Measurements from ENCODE around the gene ACADM. TPM values are rescaled to one million over a fixed set of nuclear protein-coding genes. Genes with fewer than 3 reads are reported as not detected.

Gene ACADM
- total and polyA plus RNA-seq, 2 of the 13 experiments (the other 11 are each of a cell fraction or from before 2014, with no cell fraction given) = 43.7 to 92.2 TPM

DNA sequence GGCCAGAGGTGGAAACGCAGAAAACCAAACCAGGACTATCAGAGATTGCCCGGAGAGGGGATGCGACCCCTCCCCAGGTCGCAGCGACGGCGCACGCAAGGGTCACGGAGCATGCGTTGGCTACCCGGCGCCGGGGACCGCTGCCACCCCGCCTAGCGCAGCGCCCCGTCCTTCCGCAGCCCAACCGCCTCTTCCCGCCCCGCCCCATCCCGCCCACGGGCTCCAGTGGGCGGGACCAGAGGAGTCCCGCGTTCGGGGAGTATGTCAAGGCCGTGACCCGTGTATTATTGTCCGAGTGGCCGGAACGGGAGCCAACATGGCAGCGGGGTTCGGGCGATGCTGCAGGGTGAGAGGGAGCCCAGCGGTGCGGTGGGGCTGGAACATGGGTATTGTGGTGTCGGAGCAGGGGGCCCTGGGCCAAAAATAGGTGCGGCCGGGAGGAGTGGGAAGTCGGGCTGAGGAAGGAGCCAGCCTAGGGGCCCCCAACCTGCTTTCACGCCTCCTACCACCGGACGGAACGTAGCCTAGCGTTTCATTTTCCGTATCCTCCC lies at the start of gene ACADM (continued):
- no peak for TF ChIP-seq SP1 (IDR thresholded peaks at IDR 0.05)
- TF ChIP-seq SP1 (CRISPR knock-in tag; IDR thresholded peaks at IDR 0.05) = peak; percentile 83
- no peak for TF ChIP-seq ATF1 (CRISPR knock-in tag; IDR thresholded peaks at IDR 0.05)
- no peak; the same call in 1 of the 2 replicates for TF ChIP-seq FOXP4 (CRISPR knock-in tag; IDR thresholded peaks at IDR 0.05)
- TF ChIP-seq ZNF772 (CRISPR knock-in tag; IDR thresholded peaks at IDR 0.05) = peak; percentile 90
- 0 out of 2 replicates have a peak, but pooled peaks have one; percentile 27 for TF ChIP-seq CHCHD3 (CRISPR knock-in tag; IDR thresholded peaks at IDR 0.05)
- TF ChIP-seq ZNF468 (CRISPR knock-in tag; IDR thresholded peaks at IDR 0.05) = no peak
- peak; percentile 81; the same call in 1 of the 2 replicates for TF ChIP-seq NFKBIZ (CRISPR knock-in tag; IDR thresholded peaks at IDR 0.05)
- no peak for TF ChIP-seq ZNF562 (CRISPR knock-in tag; IDR thresholded peaks at IDR 0.05; ENCODE audit: borderline replicate concordance)
- peak; percentile 37; the same call in 1 of the 2 replicates for TF ChIP-seq FOXO1 (CRISPR knock-in tag; IDR thresholded peaks at IDR 0.05)

DNA sequence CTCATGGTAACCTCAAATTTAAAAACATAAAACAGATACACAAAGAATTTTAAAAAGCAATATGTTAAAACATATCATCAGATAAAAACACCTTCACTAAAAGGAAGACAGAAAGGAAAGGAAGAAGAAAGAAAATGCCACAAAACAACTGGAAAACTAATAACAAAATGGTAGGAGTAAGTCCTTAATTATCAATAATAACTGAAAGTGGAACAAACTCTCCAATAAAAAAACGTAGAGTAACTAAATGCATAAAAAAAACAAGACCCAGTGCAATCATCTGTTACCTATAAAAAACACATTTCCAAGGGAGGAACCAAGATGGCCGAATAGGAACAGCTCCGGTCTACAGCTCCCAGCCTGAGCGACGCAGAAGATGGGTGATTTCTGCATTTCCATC lies 47.1 kb upstream of the ACADM start:
- FAIRE-seq = no peak
- CTCF ChIA-PET (ENCODE audit: low intra/inter-chr PET ratio, low total read pairs) = no interaction called here
- intact Hi-C loops (cut with micrococcal nuclease; ENCODE audit: unreplicated experiment) = loop anchor here (1.0 kb wide), 2 partner anchors 47 to 61 kb away; partner anchors contain the start of gene ACADM

More for the DNA sequence above, 47.1 kb upstream of the ACADM start:
- peak overlapping the region; percentile 60 to 88 (median 71) for H3K4me3 ChIP-seq (replicated peaks in 1 of 3; ENCODE audit: insufficient read depth in 1 of 3, low read depth in 2 of 3, low read length in 3 of 3)
- no peaks in the 10 kb centered on the region for H4K20me1 ChIP-seq (ENCODE audit: insufficient read depth, low read length)
- peaks cover 6% of the 10 kb centered on the region for H3K79me2 ChIP-seq (ENCODE audit: insufficient read depth, low read length)
- H3K4me1 ChIP-seq (ENCODE audit: insufficient read depth, low read length) = peaks cover 29% of the 10 kb centered on the region
- H3K9ac ChIP-seq (ENCODE audit: insufficient read depth, low read depth, low read length) = peak overlapping the region; percentile 74
- DNase-seq (ENCODE audit: low spot score) (no peak), ATAC-seq (0 out of 3 replicates have a peak, but pooled peaks have one; percentile 29)
- POLR2A ChIA-PET = interaction anchor here (1.2 to 1.8 kb wide), 3 partner anchors 9 to 109 kb away, joined by 4 to 8 read pairs (median 6); partner anchors contain the start of genes ACADM and RABGGTB
- TF ChIP-seq ERF (CRISPR knock-in tag; IDR thresholded peaks at IDR 0.05) (no peak), SAP130 (CRISPR knock-in tag; IDR thresholded peaks at IDR 0.05; ENCODE audit: low read depth) (no peak; the same call in 1 of the 2 replicates), ZNF3 (CRISPR knock-in tag; IDR thresholded peaks at IDR 0.05) (no peak), FOXM1 (CRISPR knock-in tag; IDR thresholded peaks at IDR 0.05) (no peak), ZNF589 (CRISPR knock-in tag; conservative IDR thresholded peaks at IDR 0.05) (no peak), CREB1 (IDR thresholded peaks at IDR 0.05) (no peak), CREB1 (CRISPR knock-in tag; IDR thresholded peaks at IDR 0.05) (0 out of 2 replicates have a peak, but pooled peaks have one; percentile 18), KAT8 (CRISPR knock-in tag; IDR thresholded peaks at IDR 0.05) (peak; percentile 34; the same call in 1 of the 2 replicates), REXO4 (CRISPR knock-in tag; IDR thresholded peaks at IDR 0.05; ENCODE audit: borderline replicate concordance) (no peak), SMYD3 (CRISPR knock-in tag; IDR thresholded peaks at IDR 0.05) (no peak), ZMYM4 (CRISPR knock-in tag; IDR thresholded peaks at IDR 0.05) (no peak)
- no peaks in the 10 kb centered on the region for H3K9me3 ChIP-seq (ENCODE audit: low read length)
- in situ Hi-C loops (cut with HindIII; ENCODE audit: extremely low pct_ligation_motif_present, low pct_unique_long_range_greater_than_20kb) = no loop called here
- peak overlapping the region; percentile 97 for H2AFZ ChIP-seq (ENCODE audit: low read length)
- peak overlapping the region; percentile 89 for H3K4me2 ChIP-seq (ENCODE audit: low read depth, low read length)
- under 1% methylated on average over 3 of the region's 5 CpGs for WGBS (ENCODE audit: low lambda C conversion rate)
- BruUV-seq (replicated peaks) = TSS peak; percentile 76
- H3K27ac ChIP-seq (ENCODE audit: extremely low read length, insufficient read depth, low read length) = peak overlapping the region; percentile 67
- no peaks in the 10 kb centered on the region for H3K27me3 ChIP-seq (ENCODE audit: control insufficient read depth in 1 of 2, insufficient read depth in 2 of 2, low read length in 2 of 2)
- no peaks in the 10 kb centered on the region for H3K36me3 ChIP-seq (replicated peaks in 1 of 2; ENCODE audit: control insufficient read depth in 1 of 2, insufficient read depth in 2 of 2, low read length in 2 of 2)
